HEK293 (cell line): ENCODE data around the gene ACOT8.
"Not testable (repeated sequence)": the region's sequence is repeated elsewhere in the genome, so short reads cannot be mapped to it uniquely, and the experiment has no call there.

Source experiments
- CTCF ChIP-seq: fragments of 450-650 bp; formaldehyde crosslinking; IDR thresholded peaks from 2 replicates; pipeline ENCODE4 v1.5.1; 2016; ENCODE audit warnings: missing biosample characterization, missing genetic modification characterization
- HOXC10 ChIP-seq: sonication (generic); formaldehyde crosslinking; IDR thresholded peaks from 2 replicates; pipeline ENCODE4 v1.8.1; 2023; ENCODE audit warnings: mild to moderate bottlenecking, missing genetic modification reagents
- MEIS1 ChIP-seq: sonication (generic); formaldehyde crosslinking; IDR thresholded peaks from 2 replicates; pipeline ENCODE4 v1.8.1; 2022; ENCODE audit warnings: missing genetic modification reagents, mild to moderate bottlenecking, borderline replicate concordance
- REST ChIP-seq: fragments of 450-650 bp; formaldehyde crosslinking; IDR thresholded peaks from 2 replicates; pipeline ENCODE4 v1.5.1; 2016; ENCODE audit warnings: missing biosample characterization, missing genetic modification characterization
- YY1 ChIP-seq: fragments of 450-650 bp; formaldehyde crosslinking; IDR thresholded peaks from 2 replicates; pipeline ENCODE4 v1.5.1; 2018; ENCODE audit warnings: missing biosample characterization, missing genetic modification characterization
- ZNF175 ChIP-seq: fragments of 450-650 bp; formaldehyde crosslinking; IDR thresholded peaks from 2 replicates; pipeline ENCODE4 v1.5.1; 2016; ENCODE audit warnings: missing biosample characterization, missing genetic modification characterization
- ZNF274 ChIP-seq, 2 experiments: fragments of 200-500 bp in 1 of 2; fragments of 450-650 bp in 1 of 2; sonication (Bioruptor generic) in 1 of 2; formaldehyde crosslinking in 1 of 2; IDR thresholded peaks; 2 replicates each; pipeline versions ENCODE4 v1.5.1 to v1.6.1; 2014 to 2016; ENCODE audit warnings: borderline replicate concordance in 1 of 2, inconsistent platforms in 1 of 2, low read length in 1 of 2, missing biosample characterization in 1 of 2, missing genetic modification characterization in 1 of 2
- ZNF768 ChIP-seq: fragments of 450-650 bp; formaldehyde crosslinking; IDR thresholded peaks from 2 replicates; pipeline ENCODE4 v1.5.1; 2018; ENCODE audit warnings: missing biosample characterization, mild to moderate bottlenecking, missing genetic modification characterization

GRCh38 chr20:45901332-45901731 is 44.1 kb upstream of the ACOT8 start:
- TF ChIP-seq ZNF274 (IDR thresholded peaks at IDR 0.05; ENCODE audit: low read length); ZNF274 (tag by site-specific recombination; IDR thresholded peaks at IDR 0.05; ENCODE audit: borderline replicate concordance); CTCF (tag by site-specific recombination); ZNF175; ZNF768 (tag by site-specific recombination); MEIS1; HOXC10 (CRISPR knock-in tag); REST; YY1 (tag by site-specific recombination): not testable (repeated sequence)
